Sigmoid colon (tissue), 4 donors: ENCODE measurements around the gene FRAS1.

Experiments used
- EP300 ChIP-seq, 4 donors: sonication (generic); formaldehyde crosslinking; IDR thresholded peaks; one replicate each; pipeline ENCODE4 v1.6.1; 2017; ENCODE audit warnings: antibody characterized with exemption in 4 of 4
- POLR2A ChIP-seq, 2 donors: fragments of 450-650 bp; IDR thresholded peaks; one replicate each; pipeline ENCODE4 v1.6.1; 2016; ENCODE audit warnings: antibody characterized with exemption in 2 of 2, mild to moderate bottlenecking in 2 of 2, moderate library complexity in 2 of 2
- TF ChIP-seq, protein P1 (sequence below), 4 experiments: fragments of 450-650 bp in 3 of 4; fragments of 200-600 bp in 1 of 4; IDR thresholded peaks; one replicate each; pipeline ENCODE4 v1.5.1; 2016 to 2019; ENCODE audit warnings: antibody characterized with exemption in 4 of 4, mild to moderate bottlenecking in 3 of 4, moderate library complexity in 2 of 4

DNA sequence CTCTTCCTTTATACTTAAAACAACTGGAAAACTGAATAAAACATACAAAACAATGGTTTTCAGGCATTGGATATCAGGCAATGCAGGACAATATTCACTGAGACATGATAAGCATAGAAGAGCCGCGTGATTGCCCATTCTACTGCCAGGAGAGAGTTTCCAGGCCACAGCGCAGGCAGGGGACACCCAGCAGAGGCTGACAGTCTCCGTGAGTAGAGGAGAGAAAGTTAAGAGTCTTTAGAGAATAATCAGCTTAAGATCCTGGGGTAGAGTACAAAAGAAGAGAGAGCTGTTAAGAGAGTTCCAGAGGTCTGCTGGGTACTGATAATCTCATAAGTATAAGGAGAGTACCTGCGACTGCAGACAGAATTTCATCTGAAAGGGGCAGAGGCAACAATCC lies 18.4 kb upstream of the FRAS1 start:
- TF ChIP-seq, protein P1, sequence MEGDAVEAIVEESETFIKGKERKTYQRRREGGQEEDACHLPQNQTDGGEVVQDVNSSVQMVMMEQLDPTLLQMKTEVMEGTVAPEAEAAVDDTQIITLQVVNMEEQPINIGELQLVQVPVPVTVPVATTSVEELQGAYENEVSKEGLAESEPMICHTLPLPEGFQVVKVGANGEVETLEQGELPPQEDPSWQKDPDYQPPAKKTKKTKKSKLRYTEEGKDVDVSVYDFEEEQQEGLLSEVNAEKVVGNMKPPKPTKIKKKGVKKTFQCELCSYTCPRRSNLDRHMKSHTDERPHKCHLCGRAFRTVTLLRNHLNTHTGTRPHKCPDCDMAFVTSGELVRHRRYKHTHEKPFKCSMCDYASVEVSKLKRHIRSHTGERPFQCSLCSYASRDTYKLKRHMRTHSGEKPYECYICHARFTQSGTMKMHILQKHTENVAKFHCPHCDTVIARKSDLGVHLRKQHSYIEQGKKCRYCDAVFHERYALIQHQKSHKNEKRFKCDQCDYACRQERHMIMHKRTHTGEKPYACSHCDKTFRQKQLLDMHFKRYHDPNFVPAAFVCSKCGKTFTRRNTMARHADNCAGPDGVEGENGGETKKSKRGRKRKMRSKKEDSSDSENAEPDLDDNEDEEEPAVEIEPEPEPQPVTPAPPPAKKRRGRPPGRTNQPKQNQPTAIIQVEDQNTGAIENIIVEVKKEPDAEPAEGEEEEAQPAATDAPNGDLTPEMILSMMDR (IDR thresholded peaks at IDR 0.05), result no peak
- no peak for TF ChIP-seq POLR2A (IDR thresholded peaks at IDR 0.05)
- no peak for TF ChIP-seq EP300 (IDR thresholded peaks at IDR 0.05)
